GM18519 (cell line): ENCODE results near the gene PCLO.
A peak's percentile ranks its signal among the peaks of the same experiment; 100 is the strongest.

Experiments
- ATAC-seq: cut with Tn5 transposase; IDR thresholded peaks from one replicate; pipeline ENCODE4 v1.9.1; 2021; ENCODE audit warnings: mild to moderate bottlenecking, moderate library complexity; ENCODE audit not compliant: unreplicated experiment, low FRiP score

The PCLO gene, protein sequence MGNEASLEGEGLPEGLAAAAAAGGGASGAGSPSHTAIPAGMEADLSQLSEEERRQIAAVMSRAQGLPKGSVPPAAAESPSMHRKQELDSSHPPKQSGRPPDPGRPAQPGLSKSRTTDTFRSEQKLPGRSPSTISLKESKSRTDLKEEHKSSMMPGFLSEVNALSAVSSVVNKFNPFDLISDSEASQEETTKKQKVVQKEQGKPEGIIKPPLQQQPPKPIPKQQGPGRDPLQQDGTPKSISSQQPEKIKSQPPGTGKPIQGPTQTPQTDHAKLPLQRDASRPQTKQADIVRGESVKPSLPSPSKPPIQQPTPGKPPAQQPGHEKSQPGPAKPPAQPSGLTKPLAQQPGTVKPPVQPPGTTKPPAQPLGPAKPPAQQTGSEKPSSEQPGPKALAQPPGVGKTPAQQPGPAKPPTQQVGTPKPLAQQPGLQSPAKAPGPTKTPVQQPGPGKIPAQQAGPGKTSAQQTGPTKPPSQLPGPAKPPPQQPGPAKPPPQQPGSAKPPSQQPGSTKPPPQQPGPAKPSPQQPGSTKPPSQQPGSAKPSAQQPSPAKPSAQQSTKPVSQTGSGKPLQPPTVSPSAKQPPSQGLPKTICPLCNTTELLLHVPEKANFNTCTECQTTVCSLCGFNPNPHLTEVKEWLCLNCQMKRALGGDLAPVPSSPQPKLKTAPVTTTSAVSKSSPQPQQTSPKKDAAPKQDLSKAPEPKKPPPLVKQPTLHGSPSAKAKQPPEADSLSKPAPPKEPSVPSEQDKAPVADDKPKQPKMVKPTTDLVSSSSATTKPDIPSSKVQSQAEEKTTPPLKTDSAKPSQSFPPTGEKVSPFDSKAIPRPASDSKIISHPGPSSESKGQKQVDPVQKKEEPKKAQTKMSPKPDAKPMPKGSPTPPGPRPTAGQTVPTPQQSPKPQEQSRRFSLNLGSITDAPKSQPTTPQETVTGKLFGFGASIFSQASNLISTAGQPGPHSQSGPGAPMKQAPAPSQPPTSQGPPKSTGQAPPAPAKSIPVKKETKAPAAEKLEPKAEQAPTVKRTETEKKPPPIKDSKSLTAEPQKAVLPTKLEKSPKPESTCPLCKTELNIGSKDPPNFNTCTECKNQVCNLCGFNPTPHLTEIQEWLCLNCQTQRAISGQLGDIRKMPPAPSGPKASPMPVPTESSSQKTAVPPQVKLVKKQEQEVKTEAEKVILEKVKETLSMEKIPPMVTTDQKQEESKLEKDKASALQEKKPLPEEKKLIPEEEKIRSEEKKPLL (N-terminal part only)

GRCh38 chr7:83162402-83163256, at the start of gene PCLO:
TSS of gene PCLO (minus strand) at chr7:83162884. CDS start at chr7:83162592, 292 bp downstream.
- peak; percentile 87 for ATAC-seq

GRCh38 chr7:83211685-83212084, 49.0 kb upstream of the PCLO start:
- ATAC-seq: no peak

DNA sequence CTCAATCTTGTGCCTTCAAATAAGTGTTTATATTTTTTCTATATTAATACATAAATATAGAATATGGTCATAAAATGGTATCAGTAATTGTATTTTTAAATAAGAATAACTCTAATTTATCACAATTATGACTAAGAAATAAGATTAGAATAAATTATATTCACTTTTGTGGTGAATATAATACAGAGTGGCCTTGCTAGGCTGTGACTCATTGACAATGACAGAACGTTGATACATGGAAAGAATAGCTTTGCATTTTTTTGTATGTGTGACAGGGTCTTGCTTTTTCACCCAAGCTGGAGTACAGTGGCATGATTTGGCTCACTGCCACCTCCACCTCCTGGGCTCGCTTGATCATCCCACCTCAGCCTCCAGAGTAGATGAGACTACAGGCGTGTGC, 47.8 kb upstream of the PCLO start:
- no peak for ATAC-seq

- no peak for ATAC-seq
Observed at GRCh38 chr7:83204715-83205114, 42.0 kb upstream of the PCLO start.

DNA sequence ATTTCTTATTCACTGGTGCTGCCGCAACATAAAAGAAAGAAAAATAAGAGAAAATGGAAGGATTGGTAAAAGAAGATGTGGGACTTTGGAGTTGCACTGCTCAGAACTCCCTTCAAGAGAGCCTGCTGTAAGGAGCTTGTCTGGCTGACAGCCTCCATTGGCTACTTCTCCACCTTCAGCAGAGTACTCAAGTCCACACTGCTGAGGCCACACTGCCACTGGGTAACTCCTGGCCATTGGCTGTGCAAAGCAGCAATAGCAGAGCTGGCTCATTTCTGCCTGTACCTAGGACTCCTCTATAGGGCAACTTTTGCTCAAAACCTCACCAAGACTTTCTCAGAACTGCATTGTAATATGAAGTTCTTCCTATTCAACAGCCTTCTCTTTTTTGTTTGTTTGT, 38.7 kb upstream of the PCLO start:
- no peak for ATAC-seq

GRCh38 chr7:83190659-83191389, 28.1 kb upstream of the PCLO start:
- ATAC-seq: no peak

GRCh38 chr7:83178796-83179195, 16.1 kb upstream of the PCLO start:
- no peak for ATAC-seq

GRCh38 chr7:83178066-83178465, 15.4 kb upstream of the PCLO start:
- no peak for ATAC-seq

DNA sequence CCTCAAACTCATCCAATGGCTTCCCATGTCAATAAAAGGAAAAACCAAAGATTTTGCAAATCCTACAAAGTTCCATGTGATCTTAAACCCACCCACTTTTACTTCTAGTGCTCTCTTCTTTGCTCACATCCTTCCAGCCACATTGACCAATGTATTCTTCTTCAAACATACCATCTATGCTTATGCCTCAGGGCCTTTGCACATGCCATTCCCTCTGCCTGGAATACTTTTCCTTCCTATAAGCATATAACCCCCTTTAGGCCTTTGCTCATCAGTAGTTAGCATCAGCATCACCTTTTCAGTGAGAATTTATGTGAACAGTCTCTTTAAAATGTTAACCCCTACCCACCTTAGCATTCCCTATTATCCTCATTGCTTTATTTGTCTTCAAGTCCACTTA, 11.0 kb upstream of the PCLO start:
- ATAC-seq: no peak

DNA sequence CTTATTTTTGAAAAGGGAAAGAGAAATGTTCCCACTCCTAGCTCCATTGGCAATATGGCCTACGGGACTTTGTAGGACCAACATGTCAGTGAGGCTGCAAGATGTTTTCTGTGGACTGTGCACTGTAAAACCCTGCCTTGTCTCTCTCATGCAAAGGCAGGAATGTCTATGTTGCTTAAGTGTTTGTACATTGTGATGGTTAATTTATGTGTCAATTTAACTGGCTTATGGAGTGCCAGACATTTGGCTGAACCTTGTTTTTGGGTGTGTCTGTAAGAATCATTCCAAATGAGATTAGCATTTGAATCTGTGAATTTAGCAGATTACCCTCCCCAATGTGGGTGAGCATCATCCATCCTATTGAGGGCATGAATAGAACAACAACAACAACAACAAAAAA, 4.1 kb upstream of the PCLO start:
- no peak for ATAC-seq

- peak; percentile 8 for ATAC-seq
Observed at GRCh38 chr7:83161899-83162401, 734 bp downstream of the PCLO start.

DNA sequence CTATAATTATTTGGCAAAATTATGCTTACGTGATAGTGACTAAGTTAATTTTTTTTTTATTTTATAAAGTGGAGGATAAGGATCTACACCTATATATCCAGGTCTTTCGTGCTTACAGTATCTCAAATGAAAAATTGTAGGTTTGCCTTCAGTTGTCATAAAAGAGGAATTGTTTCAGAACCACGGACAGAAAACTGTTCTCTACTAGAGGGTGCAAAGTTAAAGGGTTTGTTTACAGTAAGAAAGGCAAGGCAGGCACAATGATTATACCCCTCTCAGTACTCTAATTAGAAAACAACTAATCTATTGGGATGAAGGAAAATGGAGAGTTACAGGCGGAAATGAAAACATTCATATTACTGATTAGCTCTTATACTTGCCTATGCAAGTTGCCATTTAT, 1.5 kb downstream of the PCLO start:
- no peak for ATAC-seq

GRCh38 chr7:83159731-83160130, 3.0 kb downstream of the PCLO start:
- no peak for ATAC-seq

DNA sequence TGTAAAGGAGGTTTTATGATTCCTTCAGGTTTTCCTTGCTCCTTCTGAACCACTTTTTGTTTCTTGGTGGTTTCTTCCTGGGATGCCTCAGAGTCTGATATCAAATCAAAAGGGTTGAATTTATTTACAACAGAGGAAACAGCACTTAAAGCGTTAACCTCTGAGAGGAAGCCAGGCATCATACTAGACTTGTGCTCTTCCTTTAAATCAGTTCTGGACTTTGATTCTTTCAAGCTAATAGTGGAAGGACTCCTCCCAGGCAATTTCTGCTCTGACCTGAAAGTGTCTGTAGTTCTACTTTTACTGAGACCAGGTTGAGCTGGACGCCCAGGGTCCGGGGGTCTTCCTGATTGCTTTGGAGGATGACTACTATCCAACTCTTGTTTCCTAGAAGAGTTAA, 6.7 kb downstream of the PCLO start:
- ATAC-seq: no peak

- ATAC-seq: no peak
Observed at GRCh38 chr7:83155407-83155806, 7.3 kb downstream of the PCLO start.

GRCh38 chr7:83153419-83153818, 9.3 kb downstream of the PCLO start:
- ATAC-seq: no peak

DNA sequence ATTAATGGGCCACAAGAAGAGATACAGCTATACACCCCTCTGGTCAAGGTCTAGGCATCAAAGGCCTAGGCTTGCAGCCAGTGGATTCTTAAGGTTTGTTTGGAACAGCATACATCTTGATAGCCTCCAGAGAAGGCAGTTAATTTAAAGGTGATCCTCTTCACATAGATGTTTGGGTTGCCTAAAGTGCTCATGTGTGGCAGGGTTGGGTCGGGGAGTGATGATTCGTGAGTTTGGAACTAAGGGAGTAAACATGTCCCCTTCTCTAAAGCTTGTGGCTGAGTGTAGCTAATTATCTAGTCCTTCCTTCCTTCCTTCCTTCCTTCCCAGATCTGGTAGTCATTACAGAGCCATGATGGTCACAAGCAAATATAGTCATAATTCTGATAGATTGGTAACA, 12.4 kb downstream of the PCLO start:
- ATAC-seq: no peak

- no peak for ATAC-seq
Observed at GRCh38 chr7:83149466-83149865, 13.2 kb downstream of the PCLO start.

GRCh38 chr7:83148776-83149175, 13.9 kb downstream of the PCLO start:
- ATAC-seq: no peak
